PC-9 (cell line): ENCODE measurements around the gene MAGI2. TPM values are rescaled to one million over a fixed set of nuclear protein-coding genes. Genes with fewer than 3 reads are reported as not detected.

Experiments
- BruUV-seq: library from RNA; stranded (reverse); fragments of 400-500 nt; replicated peaks from 2 replicates; lab custom pipeline; 2021; lab: Mats Ljungman, UMichigan
- CTCF ChIA-PET: fragments of 300-600 bp; sonication (Branson Sonifier 250); formaldehyde crosslinking; loops from one replicate; lab custom pipeline; 2022; ENCODE audit warnings: antibody characterized with exemption; lab: Charles Lee
- POLR2A ChIA-PET: fragments of 300-600 bp; sonication (Branson Sonifier 250); formaldehyde crosslinking; loops from one replicate; lab custom pipeline; 2022; ENCODE audit warnings: antibody characterized with exemption; ENCODE audit not compliant: unreplicated experiment; lab: Charles Lee
- DNase-seq, 2 experiments: peaks; one replicate each; pipeline versions ENCODE4 v3.0.0 to v3.0.0-alpha.2; 2015 to 2022; ENCODE audit warnings: mixed read lengths in 1 of 2
- H2AFZ ChIP-seq: fragments of 200-600 bp; sonication (generic); 2 replicates; pipeline ENCODE4 v1.8.1; 2017; ENCODE audit warnings: antibody characterized with exemption
- H3F3A ChIP-seq: fragments of 200-600 bp; sonication (generic); 2 replicates; pipeline ENCODE4 v1.8.1; 2017; ENCODE audit warnings: antibody characterized with exemption, mild to moderate bottlenecking, low read depth; ENCODE audit not compliant: insufficient read depth
- H3K27ac ChIP-seq: fragments of 200-600 bp; sonication (generic); 2 replicates; pipeline ENCODE4 v1.6.1; 2016; ENCODE audit warnings: mixed run types
- H3K27me3 ChIP-seq: fragments of 200-600 bp; sonication (generic); 2 replicates; pipeline ENCODE4 v1.6.1; 2016; ENCODE audit warnings: low read depth, mixed run types; ENCODE audit not compliant: insufficient read depth
- H3K36me3 ChIP-seq: fragments of 200-600 bp; sonication (generic); 2 replicates; pipeline ENCODE4 v1.6.1; 2016; ENCODE audit warnings: low read depth, mixed run types
- H3K4me1 ChIP-seq: fragments of 200-600 bp; sonication (generic); replicated peaks from 2 replicates; pipeline ENCODE4 v1.6.1; 2016; ENCODE audit warnings: mixed run types; ENCODE audit not compliant: insufficient read depth
- H3K4me2 ChIP-seq: fragments of 200-600 bp; sonication (generic); 2 replicates; pipeline ENCODE4 v1.6.1; 2017; ENCODE audit warnings: mixed run types
- H3K4me3 ChIP-seq: fragments of 200-600 bp; sonication (generic); 2 replicates; pipeline ENCODE4 v1.6.1; 2016; ENCODE audit warnings: mixed run types
- H3K79me2 ChIP-seq: fragments of 200-600 bp; sonication (generic); 2 replicates; pipeline ENCODE4 v1.6.1; 2017; ENCODE audit warnings: low read depth, mixed run types
- H3K9me2 ChIP-seq: fragments of 200-600 bp; sonication (generic); 2 replicates; pipeline ENCODE4 v1.8.1; 2017; ENCODE audit warnings: mild to moderate bottlenecking; ENCODE audit not compliant: insufficient read depth
- H3K9me3 ChIP-seq: fragments of 200-600 bp; sonication (generic); 2 replicates; pipeline ENCODE4 v1.8.1; 2016; ENCODE audit warnings: low read depth; ENCODE audit not compliant: insufficient read depth
- H4K20me1 ChIP-seq: fragments of 200-600 bp; sonication (generic); 2 replicates; pipeline ENCODE4 v1.8.1; 2017; ENCODE audit not compliant: insufficient read depth
- EZH2 ChIP-seq: fragments of 200-600 bp; sonication (generic); IDR thresholded peaks from 2 replicates; pipeline ENCODE4 v1.8.0; 2017; ENCODE audit warnings: antibody characterized with exemption, low read depth
- intact Hi-C: fragments of 100-400 bp; cut with micrococcal nuclease; formaldehyde crosslinking; loops from one replicate; pipeline ENCODE4 v1.10.0; 2022; ENCODE audit not compliant: unreplicated experiment
- total RNA-seq: library from RNA; stranded (reverse); gene quantifications from 2 replicates; pipeline ENCODE4 v1.2.3, GENCODE V29; 2021
- TF ChIP-seq, protein P1 (sequence below): fragments of 200-600 bp; sonication (generic); conservative IDR thresholded peaks from 2 replicates; pipeline ENCODE4 v1.6.1; 2017; ENCODE audit warnings: mixed run types, antibody characterized with exemption, mild to moderate bottlenecking, moderate library complexity

Gene MAGI2
- total RNA-seq, 1 experiment from 2014 or later, result 0.92 TPM

DNA sequence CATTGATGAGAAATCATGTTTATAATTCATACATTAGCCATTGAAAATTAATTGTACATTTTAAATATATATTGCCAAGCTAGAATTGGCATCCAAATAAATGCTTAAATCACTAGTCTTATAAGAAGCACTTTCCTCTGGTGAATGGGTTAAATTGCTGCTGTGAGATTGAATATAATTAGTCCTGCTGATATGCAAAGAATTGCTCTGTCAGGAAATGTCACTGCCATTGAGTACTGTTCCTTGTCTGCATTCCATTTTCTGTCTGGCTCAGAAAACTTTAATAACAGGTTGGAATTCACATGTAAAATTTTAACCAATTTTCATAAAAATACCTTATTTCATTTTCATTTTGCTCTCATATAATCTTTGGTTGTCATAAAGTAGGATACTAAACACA lies 589.1 kb downstream of the MAGI2 start:
- no TSS peak for BruUV-seq
- CTCF ChIA-PET, result no interaction called here

DNA sequence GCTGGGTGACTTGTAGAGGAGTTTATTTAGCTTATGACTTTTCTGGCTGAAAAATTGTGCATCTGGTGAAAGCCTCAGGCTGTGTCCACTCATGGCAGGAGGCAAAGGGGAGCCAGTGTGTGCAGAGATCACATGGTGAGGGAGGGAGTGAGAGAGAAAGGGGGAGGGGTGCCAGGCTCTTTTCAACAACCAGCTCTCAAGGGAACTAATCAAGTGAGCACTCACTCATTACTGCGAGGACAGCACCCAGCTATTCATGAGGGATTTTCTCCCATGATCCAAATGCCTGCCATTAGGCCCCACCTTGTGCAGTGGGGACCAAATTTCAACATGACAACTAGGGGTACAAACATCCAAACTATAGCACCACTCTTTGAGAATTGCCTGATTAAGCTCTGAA lies 590.2 kb downstream of the MAGI2 start:
- H4K20me1 ChIP-seq, result no peaks in the 10 kb centered on the region

More for the DNA sequence above, 589.1 kb downstream of the MAGI2 start:
- POLR2A ChIA-PET, result interaction anchor here (0.5 kb wide), 1 partner anchor 111 kb away, joined by 5 read pairs; no protein-coding TSS in a partner anchor
- H3K9me2 ChIP-seq, result no peaks in the 10 kb centered on the region
- H3K4me3 ChIP-seq, result no peak overlapping the region
- intact Hi-C loops, result no loop called here
- no peaks in the 10 kb centered on the region for H3K27me3 ChIP-seq
- no peak overlapping the region for H3K27ac ChIP-seq
- H2AFZ ChIP-seq, result no peak overlapping the region
- no peaks in the 10 kb centered on the region for H4K20me1 ChIP-seq
- H3F3A ChIP-seq, result no peaks in the 10 kb centered on the region
- no peaks in the 10 kb centered on the region for H3K9me3 ChIP-seq
- TF ChIP-seq EZH2, result no peak
- TF ChIP-seq, protein P1, sequence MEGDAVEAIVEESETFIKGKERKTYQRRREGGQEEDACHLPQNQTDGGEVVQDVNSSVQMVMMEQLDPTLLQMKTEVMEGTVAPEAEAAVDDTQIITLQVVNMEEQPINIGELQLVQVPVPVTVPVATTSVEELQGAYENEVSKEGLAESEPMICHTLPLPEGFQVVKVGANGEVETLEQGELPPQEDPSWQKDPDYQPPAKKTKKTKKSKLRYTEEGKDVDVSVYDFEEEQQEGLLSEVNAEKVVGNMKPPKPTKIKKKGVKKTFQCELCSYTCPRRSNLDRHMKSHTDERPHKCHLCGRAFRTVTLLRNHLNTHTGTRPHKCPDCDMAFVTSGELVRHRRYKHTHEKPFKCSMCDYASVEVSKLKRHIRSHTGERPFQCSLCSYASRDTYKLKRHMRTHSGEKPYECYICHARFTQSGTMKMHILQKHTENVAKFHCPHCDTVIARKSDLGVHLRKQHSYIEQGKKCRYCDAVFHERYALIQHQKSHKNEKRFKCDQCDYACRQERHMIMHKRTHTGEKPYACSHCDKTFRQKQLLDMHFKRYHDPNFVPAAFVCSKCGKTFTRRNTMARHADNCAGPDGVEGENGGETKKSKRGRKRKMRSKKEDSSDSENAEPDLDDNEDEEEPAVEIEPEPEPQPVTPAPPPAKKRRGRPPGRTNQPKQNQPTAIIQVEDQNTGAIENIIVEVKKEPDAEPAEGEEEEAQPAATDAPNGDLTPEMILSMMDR, result no peak
- H3K4me1 ChIP-seq, result no peaks in the 10 kb centered on the region
- H3K79me2 ChIP-seq, result no peaks in the 10 kb centered on the region
- no peak for DNase-seq
- H3K36me3 ChIP-seq, result no peaks in the 10 kb centered on the region
- H3K4me2 ChIP-seq, result no peak overlapping the region

DNA sequence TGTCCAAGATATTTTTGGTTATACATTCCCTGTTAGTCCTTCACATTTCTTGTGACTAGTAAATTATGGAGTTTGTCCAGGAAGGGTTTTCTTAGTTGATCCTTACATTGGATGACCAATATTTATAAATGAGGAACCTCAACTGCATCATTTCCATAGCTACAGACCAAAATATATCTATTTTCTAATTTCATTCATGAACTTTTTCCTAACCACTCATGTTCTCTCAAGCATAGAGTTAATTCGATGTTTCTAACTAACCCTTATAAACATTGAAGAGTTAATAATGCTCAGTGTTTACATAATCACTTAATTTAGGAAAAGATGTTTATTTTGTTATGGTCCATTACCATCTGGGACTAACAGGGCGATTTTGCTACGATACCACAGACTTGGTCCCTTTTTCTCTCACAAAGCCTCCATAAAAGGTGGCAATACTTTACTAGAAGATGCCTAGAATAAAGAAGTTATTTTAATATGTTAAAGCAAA lies 591.0 kb downstream of the MAGI2 start:
- Histone ChIP-seq H3F3A (no peaks in the 10 kb centered on the region), H3K79me2 (no peaks in the 10 kb centered on the region), H3K9me3 (no peaks in the 10 kb centered on the region), H3K36me3 (no peaks in the 10 kb centered on the region), H3K27me3 (no peaks in the 10 kb centered on the region), H4K20me1 (no peaks in the 10 kb centered on the region), H3K4me1 (no peaks in the 10 kb centered on the region), H3K4me2 (no peak overlapping the region), H3K9me2 (no peaks in the 10 kb centered on the region), H3K27ac (no peak overlapping the region), H3K4me3 (no peak overlapping the region), H2AFZ (no peak overlapping the region)
- intact Hi-C loops, result no loop called here
- DNase-seq, result no peak
- no TSS peak for BruUV-seq
- ChIA-PET CTCF (no interaction called here), POLR2A (no interaction called here)
- TF ChIP-seq EZH2, result no peak
- TF ChIP-seq, protein P1, result no peak

More for the DNA sequence above, 590.2 kb downstream of the MAGI2 start:
- Histone ChIP-seq H3F3A (no peaks in the 10 kb centered on the region), H3K9me3 (no peaks in the 10 kb centered on the region), H3K27ac (no peak overlapping the region), H2AFZ (no peak overlapping the region), H3K27me3 (no peaks in the 10 kb centered on the region), H3K36me3 (no peaks in the 10 kb centered on the region), H3K4me2 (no peak overlapping the region), H3K79me2 (no peaks in the 10 kb centered on the region), H3K9me2 (no peaks in the 10 kb centered on the region), H3K4me1 (no peaks in the 10 kb centered on the region), H3K4me3 (no peak overlapping the region)
- ChIA-PET CTCF (no interaction called here), POLR2A (no interaction called here)
- TF ChIP-seq, protein P1, result no peak
- no peak for TF ChIP-seq EZH2
- no TSS peak for BruUV-seq
- no peak for DNase-seq
- intact Hi-C loops, result no loop called here
